RWPE2 (cell line): ENCODE measurements around the gene SDHB.

Experiments
- ATAC-seq: fragments of 200-7000 bp; cut with Tn5 transposase; 3 replicates; pipeline ENCODE4 v1.9.1; 2021; ENCODE audit warnings: low read depth
- DNase-seq: peaks from one replicate; pipeline ENCODE4 v3.0.0-alpha.2; 2020; ENCODE audit warnings: low spot score
- H3K27ac ChIP-seq: fragments of 450-650 bp; 2 replicates; pipeline ENCODE4 v1.5.1; 2017; ENCODE audit warnings: mild to moderate bottlenecking; ENCODE audit not compliant: poor library complexity, severe bottlenecking
- H3K27me3 ChIP-seq: fragments of 250-450 bp; sonication (Bioruptor Pico); 2 replicates; pipeline ENCODE4 v1.5.1; 2021; ENCODE audit warnings: mild to moderate bottlenecking, moderate library complexity; ENCODE audit not compliant: insufficient read depth, poor library complexity, severe bottlenecking
- H3K36me3 ChIP-seq: fragments of 250-450 bp; sonication (Bioruptor Pico); 2 replicates; pipeline ENCODE4 v1.5.1; 2020; ENCODE audit warnings: low read depth, mild to moderate bottlenecking, moderate library complexity
- H3K4me1 ChIP-seq: fragments of 250-450 bp; sonication (Bioruptor Pico); 2 replicates; pipeline ENCODE4 v1.5.1; 2021; ENCODE audit warnings: mild to moderate bottlenecking, moderate library complexity; ENCODE audit not compliant: insufficient read depth, poor library complexity, severe bottlenecking
- H3K4me3 ChIP-seq: fragments of 250-450 bp; sonication (Bioruptor Pico); 2 replicates; pipeline ENCODE4 v1.5.1; 2021; ENCODE audit warnings: mild to moderate bottlenecking, moderate library complexity; ENCODE audit not compliant: severe bottlenecking
- H3K9me3 ChIP-seq: fragments of 250-450 bp; sonication (Bioruptor Pico); 2 replicates; pipeline ENCODE4 v1.5.1; 2021; ENCODE audit warnings: mild to moderate bottlenecking, moderate library complexity; ENCODE audit not compliant: severe bottlenecking
- CTCF ChIP-seq: fragments of 450-650 bp; IDR thresholded peaks from one replicate; pipeline ENCODE4 v1.5.1; 2017; ENCODE audit warnings: mild to moderate bottlenecking, moderate library complexity; ENCODE audit not compliant: poor library complexity, severe bottlenecking

SDHB gene

GRCh38 chr1:16980473-16981268 is 73.2 kb downstream of the SDHB start, which contains the start of gene MFAP2:
TSS of gene MFAP2 (minus strand) at chr1:16980620. CDS start at chr1:16978273, 2,347 bp downstream.
- H3K27ac ChIP-seq: peak within 1 kb of the TSS; percentile 73
- H3K4me3 ChIP-seq: peak within 1 kb of the TSS; percentile 38
- H3K9me3 ChIP-seq: no peaks in the 10 kb centered on the region
- TF ChIP-seq CTCF: no peak
- peaks cover 13% of the 10 kb centered on the region for H3K4me1 ChIP-seq
- no peaks in the 10 kb centered on the region for H3K36me3 ChIP-seq
- DNase-seq (no peak), ATAC-seq (no peak)
- no peaks in the 10 kb centered on the region for H3K27me3 ChIP-seq

GRCh38 chr1:16979475-16980327 is 74.1 kb downstream of the SDHB start:
- peak overlapping the region; percentile 38 for H3K4me3 ChIP-seq
- H3K27ac ChIP-seq: peak overlapping the region; percentile 73

GRCh38 chr1:16978567-16979474 is 75.0 kb downstream of the SDHB start:
- H3K36me3 ChIP-seq: no peaks in the 10 kb centered on the region
- H3K27me3 ChIP-seq: no peaks in the 10 kb centered on the region
- no peak overlapping the region for H3K27ac ChIP-seq
- DNase-seq (peak; percentile 57), ATAC-seq (no peak)
- H3K9me3 ChIP-seq: no peaks in the 10 kb centered on the region
- no peak for TF ChIP-seq CTCF
- H3K4me1 ChIP-seq: peaks cover 10% of the 10 kb centered on the region
- H3K4me3 ChIP-seq: no peak overlapping the region

More at GRCh38 chr1:16979475-16980327, 74.1 kb downstream of the SDHB start:
- no peaks in the 10 kb centered on the region for H3K9me3 ChIP-seq
- no peak for TF ChIP-seq CTCF
- no peaks in the 10 kb centered on the region for H3K36me3 ChIP-seq
- DNase-seq: no peak
- H3K27me3 ChIP-seq: no peaks in the 10 kb centered on the region
- H3K4me1 ChIP-seq: peaks cover 13% of the 10 kb centered on the region
- no peak for ATAC-seq

- ATAC-seq (no peak), DNase-seq (no peak)
- Histone ChIP-seq H3K27me3 (no peaks in the 10 kb centered on the region), H3K4me3 (no peak overlapping the region), H3K9me3 (no peaks in the 10 kb centered on the region), H3K27ac (no peak overlapping the region), H3K36me3 (no peaks in the 10 kb centered on the region), H3K4me1 (peaks cover 10% of the 10 kb centered on the region)
- TF ChIP-seq CTCF: no peak
Observed at GRCh38 chr1:16978139-16978538, 75.7 kb downstream of the SDHB start.
